Measurements from ENCODE around the gene NFKBIZ. TPM values are rescaled to one million over a fixed set of nuclear protein-coding genes. Genes with fewer than 3 reads are reported as not detected.

NFKBIZ gene
- total RNA-seq, 2 experiments from 2014 or later = 57.7 to 58.8 TPM

- no peak overlapping the region for H3K4me3 Mint-ChIP-seq
- no peaks in the 10 kb centered on the region for H3K27me3 Mint-ChIP-seq
- H3K9me3 Mint-ChIP-seq = no peaks in the 10 kb centered on the region
- no peak overlapping the region for H3K27ac Mint-ChIP-seq
- peaks cover 56% of the 10 kb centered on the region for H3K4me1 Mint-ChIP-seq
- peaks cover 39% of the 10 kb centered on the region for H3K36me3 Mint-ChIP-seq
- DNase-seq = no peak
These were observed 32.8 kb upstream of the NFKBIZ start for GRCh38 chr3:101816215-101817149.

GRCh38 chr3:101817992-101818391 is 31.3 kb upstream of the NFKBIZ start:
- no peak overlapping the region for H3K4me3 Mint-ChIP-seq
- no peaks in the 10 kb centered on the region for H3K27me3 Mint-ChIP-seq
- DNase-seq = no peak
- H3K9me3 Mint-ChIP-seq = peaks cover 1% of the 10 kb centered on the region
- H3K4me1 Mint-ChIP-seq = peaks cover 60% of the 10 kb centered on the region
- H3K27ac Mint-ChIP-seq = no peak overlapping the region
- H3K36me3 Mint-ChIP-seq = peaks cover 51% of the 10 kb centered on the region

- H3K27ac Mint-ChIP-seq = peak overlapping the region; percentile 65
- no peak overlapping the region for H3K4me3 Mint-ChIP-seq
- no peaks in the 10 kb centered on the region for H3K27me3 Mint-ChIP-seq
- H3K4me1 Mint-ChIP-seq = peaks cover 51% of the 10 kb centered on the region
- H3K9me3 Mint-ChIP-seq = peaks cover 1% of the 10 kb centered on the region
- H3K36me3 Mint-ChIP-seq = peaks cover 55% of the 10 kb centered on the region
- DNase-seq = no peak
These were observed 29.6 kb upstream of the NFKBIZ start for GRCh38 chr3:101819649-101820206.

GRCh38 chr3:101821503-101821902 is 27.8 kb upstream of the NFKBIZ start:
- Mint-ChIP-seq H3K36me3 (peaks cover 53% of the 10 kb centered on the region), H3K4me1 (peaks cover 55% of the 10 kb centered on the region), H3K27me3 (no peaks in the 10 kb centered on the region), H3K9me3 (peaks cover 3% of the 10 kb centered on the region), H3K27ac (no peak overlapping the region), H3K4me3 (no peak overlapping the region)
- no peak for DNase-seq

GRCh38 chr3:101823525-101823924 is 25.8 kb upstream of the NFKBIZ start:
- peak overlapping the region; percentile 60 for H3K27ac Mint-ChIP-seq
- H3K9me3 Mint-ChIP-seq = peaks cover 3% of the 10 kb centered on the region

GRCh38 chr3:101824702-101825101 is 24.6 kb upstream of the NFKBIZ start:
- DNase-seq = no peak
- no peak overlapping the region for H3K4me3 Mint-ChIP-seq
- peaks cover 57% of the 10 kb centered on the region for H3K4me1 Mint-ChIP-seq
- H3K27me3 Mint-ChIP-seq = no peaks in the 10 kb centered on the region
- peak overlapping the region; percentile 78 for H3K27ac Mint-ChIP-seq
- peaks cover 3% of the 10 kb centered on the region for H3K9me3 Mint-ChIP-seq
- peaks cover 49% of the 10 kb centered on the region for H3K36me3 Mint-ChIP-seq

More at GRCh38 chr3:101823525-101823924, 25.8 kb upstream of the NFKBIZ start:
- Mint-ChIP-seq H3K27me3 (no peaks in the 10 kb centered on the region), H3K4me3 (no peak overlapping the region), H3K4me1 (peaks cover 54% of the 10 kb centered on the region), H3K36me3 (peaks cover 44% of the 10 kb centered on the region)
- DNase-seq = no peak

GRCh38 chr3:101825904-101826445 is 23.3 kb upstream of the NFKBIZ start:
- Mint-ChIP-seq H3K4me3 (peak overlapping the region; percentile 79), H3K27ac (peak overlapping the region; percentile 99), H3K4me1 (peaks cover 61% of the 10 kb centered on the region), H3K9me3 (peaks cover 3% of the 10 kb centered on the region), H3K27me3 (no peaks in the 10 kb centered on the region), H3K36me3 (peaks cover 51% of the 10 kb centered on the region)
- no peak for DNase-seq

GRCh38 chr3:101827211-101828174 is 21.8 kb upstream of the NFKBIZ start:
- peaks cover 49% of the 10 kb centered on the region for H3K36me3 Mint-ChIP-seq
- no peaks in the 10 kb centered on the region for H3K27me3 Mint-ChIP-seq
- DNase-seq = peak; percentile 91
- H3K27ac Mint-ChIP-seq = peak overlapping the region; percentile 97
- H3K4me3 Mint-ChIP-seq = peak overlapping the region; percentile 93
- peaks cover 2% of the 10 kb centered on the region for H3K9me3 Mint-ChIP-seq
- H3K4me1 Mint-ChIP-seq = peaks cover 66% of the 10 kb centered on the region

GRCh38 chr3:101828276-101828675 is 21.0 kb upstream of the NFKBIZ start:
- H3K27me3 Mint-ChIP-seq = no peaks in the 10 kb centered on the region
- peak overlapping the region; percentile 97 for H3K27ac Mint-ChIP-seq
- H3K4me1 Mint-ChIP-seq = peaks cover 73% of the 10 kb centered on the region
- H3K9me3 Mint-ChIP-seq = peaks cover 1% of the 10 kb centered on the region
- peak overlapping the region; percentile 93 for H3K4me3 Mint-ChIP-seq
- DNase-seq = no peak
- H3K36me3 Mint-ChIP-seq = peaks cover 54% of the 10 kb centered on the region

GRCh38 chr3:101828691-101829436 is 20.4 kb upstream of the NFKBIZ start:
- peaks cover 1% of the 10 kb centered on the region for H3K9me3 Mint-ChIP-seq
- no peaks in the 10 kb centered on the region for H3K27me3 Mint-ChIP-seq
- H3K36me3 Mint-ChIP-seq = peaks cover 58% of the 10 kb centered on the region
- peak; percentile 57 for DNase-seq
- peaks cover 79% of the 10 kb centered on the region for H3K4me1 Mint-ChIP-seq
- H3K4me3 Mint-ChIP-seq = peak overlapping the region; percentile 93
- H3K27ac Mint-ChIP-seq = peak overlapping the region; percentile 97

- Mint-ChIP-seq H3K4me1 (peaks cover 80% of the 10 kb centered on the region), H3K9me3 (peaks cover 1% of the 10 kb centered on the region), H3K4me3 (peak overlapping the region; percentile 93), H3K27me3 (no peaks in the 10 kb centered on the region), H3K36me3 (peaks cover 63% of the 10 kb centered on the region), H3K27ac (peak overlapping the region; percentile 97)
- DNase-seq = no peak
These were observed 19.9 kb upstream of the NFKBIZ start for GRCh38 chr3:101829437-101829830.

- H3K36me3 Mint-ChIP-seq = peaks cover 66% of the 10 kb centered on the region
- H3K27me3 Mint-ChIP-seq = no peaks in the 10 kb centered on the region
These were observed 19.4 kb upstream of the NFKBIZ start for GRCh38 chr3:101829874-101830273.

GRCh38 chr3:101833446-101833974 is 15.8 kb upstream of the NFKBIZ start:
- H3K27me3 Mint-ChIP-seq = no peaks in the 10 kb centered on the region
- DNase-seq = no peak
- peak overlapping the region; percentile 12 for H3K4me3 Mint-ChIP-seq
- no peaks in the 10 kb centered on the region for H3K9me3 Mint-ChIP-seq
- H3K27ac Mint-ChIP-seq = peak overlapping the region; percentile 62
- H3K4me1 Mint-ChIP-seq = peaks cover 81% of the 10 kb centered on the region
- H3K36me3 Mint-ChIP-seq = peaks cover 79% of the 10 kb centered on the region

More at GRCh38 chr3:101829874-101830273, 19.4 kb upstream of the NFKBIZ start:
- Mint-ChIP-seq H3K4me3 (peak overlapping the region; percentile 93), H3K9me3 (peaks cover 1% of the 10 kb centered on the region), H3K27ac (peak overlapping the region; percentile 97), H3K4me1 (peaks cover 79% of the 10 kb centered on the region)
- no peak for DNase-seq
